Measurements from ENCODE around the gene RALGAPB.

Gene RALGAPB

GRCh38 chr20:38551056-38551626 is 78.5 kb downstream of the RALGAPB start:
- no peak overlapping the region for H3K27ac ChIP-seq
- H3K27me3 ChIP-seq (ENCODE audit: insufficient read depth, low read depth) = no peaks in the 10 kb centered on the region
- H3K79me2 ChIP-seq (ENCODE audit: insufficient read depth, low read depth) = no peaks in the 10 kb centered on the region
- no peak overlapping the region for H2AFZ ChIP-seq (ENCODE audit: low read depth)
- H3K4me3 ChIP-seq (IDR thresholded peaks at IDR 0.05; ENCODE audit: insufficient read depth, low read depth, low read length) = no peak overlapping the region
- no peaks in the 10 kb centered on the region for H3K4me1 ChIP-seq (ENCODE audit: low read depth, poor library complexity, severe bottlenecking)
- TF ChIP-seq CTCF (conservative IDR thresholded peaks at IDR 0.05; ENCODE audit: low read depth, low read length) = no peak
- no peak overlapping the region for H3K4me2 ChIP-seq
- no peaks in the 10 kb centered on the region for H4K20me1 ChIP-seq (ENCODE audit: insufficient read depth)
- H3K9ac ChIP-seq = no peak overlapping the region
- H3K36me3 ChIP-seq (ENCODE audit: insufficient read depth) = peaks cover 5% of the 10 kb centered on the region; the same call in 1 of the 2 replicates

GRCh38 chr20:38554986-38555385 is 82.3 kb downstream of the RALGAPB start:
- Histone ChIP-seq H3K4me3 (IDR thresholded peaks at IDR 0.05; ENCODE audit: insufficient read depth, low read depth, low read length) (no peak overlapping the region), H2AFZ (ENCODE audit: low read depth) (no peak overlapping the region), H3K4me1 (ENCODE audit: low read depth, poor library complexity, severe bottlenecking) (no peaks in the 10 kb centered on the region), H3K36me3 (ENCODE audit: insufficient read depth) (peaks cover 5% of the 10 kb centered on the region; the same call in 1 of the 2 replicates), H4K20me1 (ENCODE audit: insufficient read depth) (no peaks in the 10 kb centered on the region), H3K79me2 (ENCODE audit: insufficient read depth, low read depth) (no peaks in the 10 kb centered on the region), H3K27ac (no peak overlapping the region), H3K4me2 (no peak overlapping the region), H3K27me3 (ENCODE audit: insufficient read depth, low read depth) (no peaks in the 10 kb centered on the region), H3K9ac (no peak overlapping the region)
- TF ChIP-seq CTCF (conservative IDR thresholded peaks at IDR 0.05; ENCODE audit: low read depth, low read length) = no peak

GRCh38 chr20:38555395-38555794 is 82.8 kb downstream of the RALGAPB start:
- Histone ChIP-seq H3K9ac (no peak overlapping the region), H4K20me1 (ENCODE audit: insufficient read depth) (no peaks in the 10 kb centered on the region), H3K36me3 (ENCODE audit: insufficient read depth) (peaks cover 5% of the 10 kb centered on the region; the same call in 1 of the 2 replicates), H3K27ac (no peak overlapping the region), H3K27me3 (ENCODE audit: insufficient read depth, low read depth) (no peaks in the 10 kb centered on the region), H2AFZ (ENCODE audit: low read depth) (no peak overlapping the region), H3K4me2 (no peak overlapping the region), H3K4me3 (IDR thresholded peaks at IDR 0.05; ENCODE audit: insufficient read depth, low read depth, low read length) (no peak overlapping the region), H3K4me1 (ENCODE audit: low read depth, poor library complexity, severe bottlenecking) (no peaks in the 10 kb centered on the region), H3K79me2 (ENCODE audit: insufficient read depth, low read depth) (no peaks in the 10 kb centered on the region)
- TF ChIP-seq CTCF (conservative IDR thresholded peaks at IDR 0.05; ENCODE audit: low read depth, low read length) = no peak

GRCh38 chr20:38557174-38557573 is 84.5 kb downstream of the RALGAPB start:
- H3K9ac ChIP-seq = no peak overlapping the region
- no peak for TF ChIP-seq CTCF (conservative IDR thresholded peaks at IDR 0.05; ENCODE audit: low read depth, low read length)
- H3K27me3 ChIP-seq (ENCODE audit: insufficient read depth, low read depth) = no peaks in the 10 kb centered on the region
- H2AFZ ChIP-seq (ENCODE audit: low read depth) = no peak overlapping the region
- H3K36me3 ChIP-seq (ENCODE audit: insufficient read depth) = peaks cover 5% of the 10 kb centered on the region; the same call in 1 of the 2 replicates
- no peak overlapping the region for H3K27ac ChIP-seq
- no peaks in the 10 kb centered on the region for H3K4me1 ChIP-seq (ENCODE audit: low read depth, poor library complexity, severe bottlenecking)
- no peaks in the 10 kb centered on the region for H4K20me1 ChIP-seq (ENCODE audit: insufficient read depth)
- no peaks in the 10 kb centered on the region for H3K79me2 ChIP-seq (ENCODE audit: insufficient read depth, low read depth)
- H3K4me3 ChIP-seq (IDR thresholded peaks at IDR 0.05; ENCODE audit: insufficient read depth, low read depth, low read length) = no peak overlapping the region
- H3K4me2 ChIP-seq = no peak overlapping the region

Data from KMS-11 (cell line).